GM19035 (cell line): ENCODE results near the gene ZNF470.

Source experiments
- ATAC-seq: cut with Tn5 transposase; IDR thresholded peaks from one replicate; pipeline ENCODE4 v1.9.1; 2021; ENCODE audit not compliant: unreplicated experiment

The ZNF470 gene

GRCh38 chr19:56608274-56608964 is 41.2 kb downstream of the ZNF470 start:
- ATAC-seq, result no peak

- ATAC-seq, result no peak
These were observed 44.0 kb downstream of the ZNF470 start for GRCh38 chr19:56611288-56611687.

GRCh38 chr19:56612737-56613136 is 45.5 kb downstream of the ZNF470 start:
- ATAC-seq, result no peak

- ATAC-seq, result no peak
These were observed 46.4 kb downstream of the ZNF470 start for GRCh38 chr19:56613639-56614038.

GRCh38 chr19:56617531-56617930 is 50.3 kb downstream of the ZNF470 start:
- ATAC-seq, result no peak

GRCh38 chr19:56619121-56619520 is 51.9 kb downstream of the ZNF470 start:
- no peak for ATAC-seq

- no peak for ATAC-seq
These were observed 55.1 kb downstream of the ZNF470 start for GRCh38 chr19:56622374-56622773.

- no peak for ATAC-seq
These were observed 55.7 kb downstream of the ZNF470 start for GRCh38 chr19:56623006-56623405.

GRCh38 chr19:56625708-56626107 is 58.4 kb downstream of the ZNF470 start:
- no peak for ATAC-seq

- ATAC-seq, result no peak
These were observed 65.8 kb downstream of the ZNF470 start for GRCh38 chr19:56633021-56633420.

GRCh38 chr19:56637976-56638555 is 70.8 kb downstream of the ZNF470 start:
- ATAC-seq, result no peak
